NCI-H446 (cell line): ENCODE results near the gene DBNDD1.
"Not testable (repeated sequence)": the region's sequence is repeated elsewhere in the genome, so short reads cannot be mapped to it uniquely, and the experiment has no call there.

Experiments
- DNase-seq, 2 experiments: peaks; one replicate each; lab custom pipeline; 2025; lab: John Stamatoyannopoulos, UW

The DBNDD1 gene

GRCh38 chr16:89990799-89991198 lies 28.5 kb downstream of the DBNDD1 start:
- DNase-seq: no peak

DNA sequence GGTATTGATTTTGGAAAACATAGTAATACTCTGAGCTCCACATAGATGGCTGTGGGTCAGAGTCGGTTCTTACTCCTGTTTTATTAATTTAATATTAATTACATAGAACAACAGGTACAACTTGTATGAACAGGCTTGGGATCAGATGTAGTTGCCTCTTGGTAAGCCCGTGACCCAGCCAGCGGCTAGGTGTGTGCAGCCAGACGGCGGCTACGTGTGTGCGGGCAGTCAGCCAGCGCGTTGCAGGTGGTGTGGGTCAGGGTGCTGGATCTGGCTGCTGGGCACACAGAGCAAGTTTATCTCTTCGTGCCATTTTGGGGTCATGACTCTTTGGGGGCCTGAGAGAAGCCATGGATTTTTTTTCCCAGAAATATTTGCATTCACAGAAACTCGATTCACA lies 30.3 kb downstream of the DBNDD1 start:
- no peak for DNase-seq

DNA sequence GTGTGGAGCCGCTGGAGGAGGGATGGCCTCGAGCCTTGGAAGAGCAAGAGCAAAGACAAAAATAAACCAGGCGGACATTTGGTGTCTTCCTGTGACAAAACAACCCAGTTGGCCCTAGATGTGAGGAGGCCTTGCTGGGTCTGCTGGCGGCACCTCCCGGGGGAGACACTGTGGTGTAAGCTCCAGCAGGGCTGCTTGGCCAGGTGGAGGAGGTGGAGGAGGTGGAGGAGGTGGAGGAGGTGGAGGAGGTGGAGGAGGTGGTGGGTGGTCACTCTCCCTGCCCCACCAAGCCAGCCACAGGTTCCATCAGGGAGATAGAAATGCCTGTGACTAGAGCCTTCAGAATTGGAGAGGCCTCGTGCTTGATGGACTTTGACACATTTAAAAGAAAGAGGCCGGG lies 32.1 kb downstream of the DBNDD1 start:
- no peak for DNase-seq

DNA sequence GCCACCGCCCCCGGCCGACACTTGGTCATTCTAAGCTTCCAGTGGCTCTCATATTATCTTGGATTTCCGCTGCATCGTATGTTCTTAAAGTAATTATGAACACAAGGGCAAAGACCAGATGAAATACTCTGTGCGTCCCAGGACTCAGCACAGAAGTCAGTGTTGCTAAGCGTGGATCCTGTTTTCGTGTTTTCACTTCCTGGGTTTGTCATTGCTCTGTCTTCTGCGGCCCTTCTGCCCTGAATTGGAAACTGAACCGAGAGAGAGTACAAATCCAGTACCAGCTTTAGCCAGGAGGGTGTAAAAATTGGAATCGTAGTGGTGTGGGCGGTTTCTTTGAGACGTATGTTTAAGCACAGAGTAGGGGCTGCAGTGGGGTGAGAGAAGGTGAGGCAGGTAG lies 32.7 kb downstream of the DBNDD1 start:
- DNase-seq: no peak

DNA sequence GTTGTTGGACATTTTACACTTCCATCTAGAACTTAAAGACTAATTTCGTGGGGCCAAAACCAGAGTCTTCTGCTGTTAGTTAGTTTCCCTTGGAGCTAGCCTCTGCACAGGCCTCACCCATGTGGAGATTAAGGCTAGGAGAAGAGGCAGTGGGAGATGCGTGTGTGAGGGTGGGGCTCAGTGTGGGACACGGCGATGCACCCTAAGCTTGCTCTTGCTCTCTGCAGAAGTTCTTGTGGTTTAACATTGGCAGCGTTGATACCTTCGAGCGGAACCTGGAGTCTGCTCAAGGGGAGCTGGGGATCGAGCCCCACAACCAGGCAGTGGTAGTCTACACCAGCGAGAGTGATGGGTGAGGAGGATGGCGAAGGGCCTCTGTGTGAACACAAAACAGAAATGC lies 34.0 kb downstream of the DBNDD1 start:
- DNase-seq: no peak

- DNase-seq: no peak
These were observed 35.0 kb downstream of the DBNDD1 start for GRCh38 chr16:89984216-89984615.

GRCh38 chr16:89983536-89983935 lies 35.7 kb downstream of the DBNDD1 start:
- no peak for DNase-seq

DNA sequence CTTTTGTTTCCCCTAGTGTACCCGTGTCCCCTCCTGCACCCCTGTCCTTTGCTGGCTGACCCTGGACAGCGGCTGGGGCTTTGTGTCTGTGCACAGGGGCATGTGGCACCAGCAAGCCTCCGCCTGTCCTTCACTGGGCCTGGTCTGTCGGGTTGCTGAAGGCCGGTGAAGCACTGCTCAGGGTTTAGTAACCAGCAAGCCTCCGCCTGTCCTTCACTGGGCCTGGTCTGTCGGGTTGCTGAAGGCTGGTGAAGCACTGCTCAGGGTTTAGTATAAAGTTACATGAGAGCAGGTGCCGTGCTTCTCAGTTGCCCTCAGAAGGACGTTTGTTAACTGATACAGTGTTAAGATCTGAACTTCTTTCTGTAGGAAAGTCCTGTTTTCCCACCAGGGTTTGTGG lies 36.9 kb downstream of the DBNDD1 start:
- DNase-seq: no peak

GRCh38 chr16:89981414-89981813 lies 37.8 kb downstream of the DBNDD1 start:
- DNase-seq: no peak

DNA sequence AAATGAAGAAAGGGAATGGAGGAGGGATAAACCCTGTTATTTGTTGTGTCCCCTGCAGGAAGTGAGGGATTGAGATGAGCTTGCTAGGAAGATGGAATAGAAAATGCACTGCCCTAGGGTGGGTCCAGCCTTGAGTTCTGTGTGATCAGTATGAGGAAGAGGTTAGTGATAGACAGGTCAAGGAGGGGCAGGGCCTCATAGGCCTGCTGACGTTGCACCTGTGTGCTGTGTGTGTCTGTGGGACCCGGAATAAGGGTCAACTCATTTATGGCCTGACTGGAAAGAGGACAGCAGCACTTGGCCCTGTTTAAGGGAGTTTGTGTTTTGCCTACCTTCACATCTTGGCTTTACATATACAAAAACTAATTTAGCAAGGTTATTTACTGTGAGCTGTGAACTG lies 44.4 kb downstream of the DBNDD1 start:
- DNase-seq: no peak

DNA sequence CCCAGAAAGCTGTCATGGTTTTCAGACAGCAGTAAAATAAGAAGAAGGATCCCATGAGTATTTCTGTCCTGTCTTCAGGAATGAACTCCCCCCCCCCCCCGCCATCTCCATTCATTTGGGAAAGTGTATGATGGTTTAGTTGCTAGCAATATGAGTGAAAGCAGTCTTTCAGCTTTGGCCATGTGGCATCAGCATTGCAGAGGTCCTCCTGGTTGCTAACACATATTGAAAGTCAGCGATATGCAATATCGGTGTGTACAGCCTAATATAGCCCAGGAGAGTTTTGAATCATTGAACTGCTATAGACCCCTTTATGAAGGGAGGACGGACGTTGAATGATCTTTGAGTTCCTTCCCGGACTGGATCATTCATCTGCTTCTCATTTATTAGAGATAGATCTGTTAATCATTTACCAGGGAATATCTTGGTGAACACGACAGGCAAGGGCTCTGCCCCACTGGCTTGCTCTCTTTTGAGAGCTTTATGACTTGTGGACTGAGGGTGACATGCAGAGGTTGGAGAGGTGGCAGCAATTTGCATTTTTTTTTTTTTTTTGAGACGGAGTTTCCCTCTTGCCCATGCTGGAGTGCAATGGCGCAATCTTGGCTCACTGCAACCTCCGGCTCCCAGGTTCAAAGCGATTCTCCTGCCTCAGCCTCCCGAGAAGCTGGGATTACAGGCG lies 45.5 kb downstream of the DBNDD1 start:
- DNase-seq: no peak

DNA sequence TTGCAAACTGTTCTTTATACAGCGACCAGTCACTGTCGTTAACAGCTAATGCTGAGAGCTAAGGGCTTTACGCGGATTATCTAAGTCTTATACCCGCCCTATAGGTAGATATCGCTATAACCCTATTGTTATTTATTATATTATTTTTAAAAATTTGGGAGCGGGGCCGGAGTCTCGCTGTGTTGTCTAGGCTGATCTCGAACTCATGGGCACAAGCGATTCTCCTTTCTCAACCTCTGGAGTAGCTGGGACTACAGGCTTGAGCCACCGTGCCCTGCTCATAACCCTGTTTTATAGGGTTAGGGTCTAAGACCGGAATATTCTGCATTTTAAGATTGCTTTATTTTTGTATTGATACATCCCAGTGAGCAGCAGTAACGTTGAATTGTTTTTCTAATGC lies 46.0 kb downstream of the DBNDD1 start:
- no peak for DNase-seq

GRCh38 chr16:89972244-89973234 lies 46.7 kb downstream of the DBNDD1 start:
- peak; percentile 67 to 90 for DNase-seq

GRCh38 chr16:89971495-89972243 lies 47.6 kb downstream of the DBNDD1 start:
- no peak for DNase-seq

GRCh38 chr16:89969741-89970410 lies 49.4 kb downstream of the DBNDD1 start:
- no peak for DNase-seq

DNA sequence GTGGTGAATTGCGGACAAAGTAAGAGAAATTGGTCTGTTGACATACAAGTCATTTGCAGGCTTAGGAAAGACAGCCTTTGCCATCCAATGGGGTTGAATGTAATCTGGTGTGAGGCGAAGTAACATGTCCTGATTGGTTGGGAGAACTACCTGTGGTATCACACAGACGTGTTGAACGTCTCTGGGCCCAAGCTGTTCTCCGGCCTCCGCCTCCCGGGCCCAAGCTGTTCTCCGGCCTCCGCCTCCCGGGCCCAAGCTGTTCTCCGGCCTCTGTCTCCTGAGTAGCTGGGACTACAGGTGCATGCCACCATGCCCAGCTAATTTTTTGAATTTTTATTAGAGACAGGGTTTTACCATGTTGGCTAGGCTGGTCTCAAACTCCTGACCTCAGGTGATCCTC lies 51.2 kb downstream of the DBNDD1 start:
- not testable (repeated sequence) for DNase-seq

DNA sequence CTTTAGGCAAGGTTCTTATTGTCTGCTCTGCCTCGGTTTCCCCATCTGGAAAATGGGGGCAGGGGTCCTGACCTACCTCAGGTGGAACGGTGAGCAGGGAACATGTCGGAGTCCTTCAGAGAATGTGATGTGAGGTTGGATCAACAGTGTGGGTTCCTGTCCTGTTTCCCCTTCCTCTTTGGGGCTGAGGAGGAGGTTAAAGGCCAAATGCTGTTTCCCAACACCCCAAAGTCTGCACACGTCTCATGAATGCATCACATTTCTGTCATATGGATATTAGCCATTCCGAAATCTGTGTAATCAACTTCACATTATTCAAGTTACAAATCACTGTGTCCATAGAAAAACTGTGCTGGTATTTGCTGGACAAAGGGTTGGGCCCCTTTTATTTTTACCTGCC lies 51.8 kb downstream of the DBNDD1 start:
- not testable (repeated sequence) for DNase-seq

DNA sequence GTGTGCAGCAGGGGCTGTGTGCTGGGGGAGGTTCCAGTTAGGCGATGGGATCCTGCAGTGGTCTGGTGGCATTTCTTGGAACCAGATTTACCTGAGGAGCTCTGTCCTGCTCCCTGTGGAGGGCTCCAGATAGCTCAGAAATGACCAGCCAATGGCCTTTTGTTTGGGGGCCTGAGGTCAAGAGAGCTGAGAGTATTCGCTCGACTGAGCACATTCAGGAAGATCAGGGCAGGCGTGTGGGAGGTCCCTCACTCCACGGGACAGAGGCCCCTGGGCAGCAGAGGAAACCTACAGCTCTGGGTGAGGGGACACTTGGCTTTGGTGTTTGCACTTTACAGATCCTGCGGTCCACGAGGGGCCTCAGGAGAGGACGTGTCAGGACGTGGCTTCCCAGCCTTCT lies 52.5 kb downstream of the DBNDD1 start:
- no peak for DNase-seq

DNA sequence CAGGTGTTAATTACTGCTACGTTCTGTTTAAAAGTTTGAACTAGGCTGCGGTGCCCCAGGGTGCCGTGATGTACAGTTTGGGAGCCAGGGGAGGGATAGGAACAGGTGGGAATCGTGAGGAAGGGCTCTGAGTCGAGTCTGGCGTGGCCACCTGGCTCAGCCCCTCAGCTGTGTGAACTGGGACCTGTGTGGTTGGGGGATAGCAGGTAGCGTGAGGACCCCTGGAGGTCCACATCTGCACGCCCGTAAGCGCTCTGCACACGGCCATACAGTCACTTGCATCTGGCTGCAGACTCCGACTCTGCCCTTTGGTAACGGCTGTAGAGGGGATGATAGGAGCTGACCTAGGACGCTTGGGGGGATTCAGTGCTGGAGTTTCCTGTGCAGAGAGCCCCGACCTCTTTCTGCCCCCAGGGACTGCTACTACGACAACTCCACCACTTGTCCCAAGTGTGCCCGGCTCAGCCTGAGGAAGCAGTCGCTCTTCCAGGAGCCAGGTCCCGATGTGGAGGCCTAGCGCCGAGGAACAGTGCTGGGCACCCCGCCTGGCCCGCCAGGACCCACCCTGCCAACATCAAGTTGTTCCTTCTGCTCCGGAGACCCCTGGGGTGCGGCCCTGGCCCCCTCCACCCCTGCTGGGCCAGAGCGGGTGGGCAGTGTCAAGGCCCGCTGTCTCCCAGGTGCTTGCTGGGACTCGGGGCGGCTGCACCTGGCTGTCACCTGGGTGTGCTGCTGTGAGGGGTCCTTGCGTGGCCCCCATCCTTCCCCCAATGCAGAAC lies 53.6 kb downstream of the DBNDD1 start:
- no peak for DNase-seq

DNA sequence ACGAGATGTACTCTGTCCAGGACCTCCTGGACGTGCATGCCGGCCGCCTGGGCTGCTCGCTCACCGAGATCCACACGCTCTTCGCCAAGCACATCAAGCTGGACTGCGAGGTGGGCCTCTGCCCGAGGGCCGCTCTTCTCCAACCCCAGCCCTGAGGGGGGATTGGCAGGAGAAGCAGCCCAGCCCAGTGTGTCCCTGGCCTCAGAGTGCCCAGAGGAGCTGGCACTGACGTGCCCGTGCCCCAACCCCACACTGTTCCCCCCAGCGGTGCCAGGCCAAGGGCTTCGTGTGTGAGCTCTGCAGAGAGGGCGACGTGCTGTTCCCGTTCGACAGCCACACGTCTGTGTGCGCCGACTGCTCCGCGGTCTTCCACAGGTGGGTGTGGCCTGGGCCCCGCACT lies 55.1 kb downstream of the DBNDD1 start:
- no peak for DNase-seq
